Measurements from ENCODE around the gene KRTAP2-1.

KRTAP2-1 gene

GRCh38 chr17:41012326-41013120 is 34.6 kb downstream of the KRTAP2-1 start:
- no peaks in the 10 kb centered on the region for H3K36me3 ChIP-seq (ENCODE audit: control insufficient read depth in 2 of 2, insufficient read depth in 1 of 2, low read length in 2 of 2)
- TF ChIP-seq SALL2 (tag by site-specific recombination; IDR thresholded peaks at IDR 0.05; ENCODE audit: borderline replicate concordance), result no peak
- TF ChIP-seq IKZF3 (tag by site-specific recombination; IDR thresholded peaks at IDR 0.05), result no peak
- CTCF ChIA-PET, result no interaction called here
- H3K9me3 ChIP-seq (ENCODE audit: control insufficient read depth, insufficient read depth, low read depth, low read length), result no peaks in the 10 kb centered on the region
- no peak overlapping the region for H3K4me3 ChIP-seq (ENCODE audit: low read depth, low read length)
- POLR2A ChIA-PET, result no interaction called here
- no peaks in the 10 kb centered on the region for H3K4me1 ChIP-seq (ENCODE audit: control insufficient read depth, insufficient read depth, low read length)
- H3K27ac ChIP-seq (ENCODE audit: extremely low read depth, low read depth, low read length), result no peak overlapping the region

GRCh38 chr17:41010441-41010840 is 36.7 kb downstream of the KRTAP2-1 start:
- ChIA-PET POLR2A (no interaction called here), CTCF (interaction anchor here (0.7 kb wide), 1 partner anchor 44 kb away, joined by 3 read pairs; no protein-coding TSS in a partner anchor)
- H3K4me1 ChIP-seq (ENCODE audit: control insufficient read depth, insufficient read depth, low read length), result no peaks in the 10 kb centered on the region
- H3K27ac ChIP-seq (ENCODE audit: extremely low read depth, low read depth, low read length), result no peak overlapping the region
- H3K4me3 ChIP-seq (ENCODE audit: low read depth, low read length), result no peak overlapping the region
- H3K36me3 ChIP-seq (ENCODE audit: control insufficient read depth in 2 of 2, insufficient read depth in 1 of 2, low read length in 2 of 2), result no peaks in the 10 kb centered on the region
- TF ChIP-seq ZNF549 (tag by site-specific recombination; IDR thresholded peaks at IDR 0.05), result no peak
- no peak for TF ChIP-seq ZBTB26 (tag by site-specific recombination; optimal IDR thresholded peaks at IDR 0.05)
- TF ChIP-seq ZNF843 (tag by site-specific recombination; IDR thresholded peaks at IDR 0.05), result no peak
- TF ChIP-seq ZNF155 (tag by site-specific recombination; IDR thresholded peaks at IDR 0.05), result no peak
- TF ChIP-seq ZNF521 (tag by site-specific recombination; IDR thresholded peaks at IDR 0.05), result no peak
- TF ChIP-seq ZNF19 (tag by site-specific recombination; IDR thresholded peaks at IDR 0.05; ENCODE audit: low read depth), result no peak
- no peak for TF ChIP-seq ZNF837 (tag by site-specific recombination; IDR thresholded peaks at IDR 0.05)
- TF ChIP-seq GLI2 (tag by site-specific recombination; IDR thresholded peaks at IDR 0.05; ENCODE audit: borderline replicate concordance, low read depth), result no peak
- TF ChIP-seq ZNF777 (tag by site-specific recombination; IDR thresholded peaks at IDR 0.05; ENCODE audit: borderline replicate concordance), result no peak
- TF ChIP-seq KLF17 (tag by site-specific recombination; IDR thresholded peaks at IDR 0.05), result no peak
- no peak for TF ChIP-seq ZNF239 (tag by site-specific recombination; IDR thresholded peaks at IDR 0.05)
- no peak for TF ChIP-seq ZBTB48 (tag by site-specific recombination; IDR thresholded peaks at IDR 0.05)
- no peak for TF ChIP-seq ZNF426 (tag by site-specific recombination; IDR thresholded peaks at IDR 0.05)
- no peak for TF ChIP-seq ZNF292 (tag by site-specific recombination; IDR thresholded peaks at IDR 0.05; ENCODE audit: borderline replicate concordance, low read depth)
- no peaks in the 10 kb centered on the region for H3K9me3 ChIP-seq (ENCODE audit: control insufficient read depth, insufficient read depth, low read depth, low read length)

GRCh38 chr17:41009936-41010335 is 37.2 kb downstream of the KRTAP2-1 start:
- POLR2A ChIA-PET, result no interaction called here
- H3K27ac ChIP-seq (ENCODE audit: extremely low read depth, low read depth, low read length), result no peak overlapping the region
- no peak overlapping the region for H3K4me3 ChIP-seq (ENCODE audit: low read depth, low read length)
- CTCF ChIA-PET, result interaction anchor here (0.7 kb wide), 1 partner anchor 44 kb away, joined by 3 read pairs; no protein-coding TSS in a partner anchor
- no peaks in the 10 kb centered on the region for H3K36me3 ChIP-seq (ENCODE audit: control insufficient read depth in 2 of 2, insufficient read depth in 1 of 2, low read length in 2 of 2)
- H3K9me3 ChIP-seq (ENCODE audit: control insufficient read depth, insufficient read depth, low read depth, low read length), result no peaks in the 10 kb centered on the region
- H3K4me1 ChIP-seq (ENCODE audit: control insufficient read depth, insufficient read depth, low read length), result no peaks in the 10 kb centered on the region
- no peak for TF ChIP-seq ZNF513 (tag by site-specific recombination; IDR thresholded peaks at IDR 0.05)
- no peak for TF ChIP-seq PBX3 (CRISPR knock-in tag; IDR thresholded peaks at IDR 0.05)
- no peak for TF ChIP-seq ZFP69B (tag by site-specific recombination; IDR thresholded peaks at IDR 0.05)
- no peak for TF ChIP-seq ZNF501 (tag by site-specific recombination; IDR thresholded peaks at IDR 0.05)
